ENCODE measurements around the gene CALML5. TPM values are rescaled to one million over a fixed set of nuclear protein-coding genes. Genes with fewer than 3 reads are reported as not detected.

Gene CALML5
- total RNA-seq, 2 experiments from 2014 or later: not detected

- Histone ChIP-seq H2AFZ (ENCODE audit: low read length) (no peak overlapping the region), H3K4me1 (ENCODE audit: insufficient read depth, low read length, poor library complexity, severe bottlenecking) (no peaks in the 10 kb centered on the region), H3K9me3 (ENCODE audit: low read length) (no peaks in the 10 kb centered on the region), H4K20me1 (ENCODE audit: insufficient read depth, low read length) (no peaks in the 10 kb centered on the region), H3K79me2 (ENCODE audit: insufficient read depth, low read depth, low read length) (no peaks in the 10 kb centered on the region), H3K27ac (ENCODE audit: low read depth, low read length, poor library complexity, severe bottlenecking) (no peak overlapping the region), H3K4me3 (ENCODE audit: low read depth, low read length, poor library complexity, severe bottlenecking) (no peak overlapping the region), H3K36me3 (ENCODE audit: insufficient read depth, low read length) (no peaks in the 10 kb centered on the region), H3K9me2 (ENCODE audit: insufficient read depth, low read length) (no peaks in the 10 kb centered on the region), H3K4me2 (ENCODE audit: low read length) (no peak overlapping the region)
- CTCF ChIA-PET (ENCODE audit: unreplicated experiment): no interaction called here
- BruUV-seq (replicated peaks): no TSS peak
- TF ChIP-seq EZH2phosphoT487 (IDR thresholded peaks at IDR 0.05; ENCODE audit: borderline replicate concordance, low read depth, low read length): no peak
- TF ChIP-seq, protein P1, sequence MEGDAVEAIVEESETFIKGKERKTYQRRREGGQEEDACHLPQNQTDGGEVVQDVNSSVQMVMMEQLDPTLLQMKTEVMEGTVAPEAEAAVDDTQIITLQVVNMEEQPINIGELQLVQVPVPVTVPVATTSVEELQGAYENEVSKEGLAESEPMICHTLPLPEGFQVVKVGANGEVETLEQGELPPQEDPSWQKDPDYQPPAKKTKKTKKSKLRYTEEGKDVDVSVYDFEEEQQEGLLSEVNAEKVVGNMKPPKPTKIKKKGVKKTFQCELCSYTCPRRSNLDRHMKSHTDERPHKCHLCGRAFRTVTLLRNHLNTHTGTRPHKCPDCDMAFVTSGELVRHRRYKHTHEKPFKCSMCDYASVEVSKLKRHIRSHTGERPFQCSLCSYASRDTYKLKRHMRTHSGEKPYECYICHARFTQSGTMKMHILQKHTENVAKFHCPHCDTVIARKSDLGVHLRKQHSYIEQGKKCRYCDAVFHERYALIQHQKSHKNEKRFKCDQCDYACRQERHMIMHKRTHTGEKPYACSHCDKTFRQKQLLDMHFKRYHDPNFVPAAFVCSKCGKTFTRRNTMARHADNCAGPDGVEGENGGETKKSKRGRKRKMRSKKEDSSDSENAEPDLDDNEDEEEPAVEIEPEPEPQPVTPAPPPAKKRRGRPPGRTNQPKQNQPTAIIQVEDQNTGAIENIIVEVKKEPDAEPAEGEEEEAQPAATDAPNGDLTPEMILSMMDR (conservative IDR thresholded peaks at IDR 0.05; ENCODE audit: low read length): no peak
- POLR2A ChIA-PET: interaction anchor here (0.5 kb wide), 1 partner anchor 75 kb away, joined by 4 read pairs; no protein-coding TSS in a partner anchor
- DNase-seq (ENCODE audit: low spot score): no peak
- intact Hi-C loops (cut with micrococcal nuclease; ENCODE audit: unreplicated experiment): no loop called here
Observed at GRCh38 chr10:5523796-5524574, 24.6 kb upstream of the CALML5 start.

DNA sequence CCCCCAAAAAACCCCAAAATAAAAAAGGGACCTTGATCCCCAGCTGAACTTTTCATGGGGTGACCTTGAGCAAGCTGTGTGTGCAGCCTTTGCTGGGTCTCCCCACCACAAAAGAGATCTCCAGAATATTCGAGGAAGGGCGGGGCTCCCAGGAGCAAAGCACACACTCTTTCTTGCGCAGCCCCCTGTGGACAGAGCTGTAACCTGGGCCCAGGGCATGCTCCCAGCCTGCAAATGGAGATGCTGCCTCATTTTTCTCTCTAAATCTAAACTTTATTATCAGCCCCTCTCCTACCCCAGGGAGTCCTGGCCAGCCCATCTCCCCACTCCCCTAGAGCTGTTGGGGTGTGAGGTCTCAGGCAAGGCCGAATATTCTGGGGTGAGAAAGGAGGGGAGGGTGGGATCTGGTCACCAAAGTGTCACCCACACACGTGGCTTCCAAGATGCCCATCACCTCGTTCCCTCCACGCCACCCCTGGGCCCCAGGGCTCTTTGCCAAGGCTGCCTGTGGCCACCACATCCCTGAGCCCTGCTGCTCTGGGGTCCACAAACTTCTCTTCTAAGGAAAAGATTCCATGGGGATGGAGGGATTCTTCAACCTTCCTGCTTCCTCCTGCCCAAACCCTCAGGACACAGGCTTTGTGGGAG is 23.7 kb upstream of the CALML5 start:
- BruUV-seq (replicated peaks): no TSS peak
- ChIA-PET CTCF (ENCODE audit: unreplicated experiment) (no interaction called here), POLR2A (no interaction called here)
- no peaks in the 10 kb centered on the region for H3K79me2 ChIP-seq (ENCODE audit: insufficient read depth, low read depth, low read length)
- H3K9me2 ChIP-seq (ENCODE audit: insufficient read depth, low read length): no peaks in the 10 kb centered on the region
- no peak for TF ChIP-seq EZH2phosphoT487 (IDR thresholded peaks at IDR 0.05; ENCODE audit: borderline replicate concordance, low read depth, low read length)
- TF ChIP-seq, protein P1 (conservative IDR thresholded peaks at IDR 0.05; ENCODE audit: low read length): no peak
- H3K9me3 ChIP-seq (ENCODE audit: low read length): no peaks in the 10 kb centered on the region
- no peaks in the 10 kb centered on the region for H3K36me3 ChIP-seq (ENCODE audit: insufficient read depth, low read length)
- H3K4me2 ChIP-seq (ENCODE audit: low read length): no peak overlapping the region
- H2AFZ ChIP-seq (ENCODE audit: low read length): no peak overlapping the region
- H3K4me3 ChIP-seq (ENCODE audit: low read depth, low read length, poor library complexity, severe bottlenecking): no peak overlapping the region
- no peak for DNase-seq (ENCODE audit: low spot score)
- intact Hi-C loops (cut with micrococcal nuclease; ENCODE audit: unreplicated experiment): no loop called here
- no peaks in the 10 kb centered on the region for H4K20me1 ChIP-seq (ENCODE audit: insufficient read depth, low read length)
- H3K4me1 ChIP-seq (ENCODE audit: insufficient read depth, low read length, poor library complexity, severe bottlenecking): no peaks in the 10 kb centered on the region
- no peak overlapping the region for H3K27ac ChIP-seq (ENCODE audit: low read depth, low read length, poor library complexity, severe bottlenecking)

- no peak overlapping the region for H3K4me2 ChIP-seq (ENCODE audit: low read length)
- no peaks in the 10 kb centered on the region for H3K36me3 ChIP-seq (ENCODE audit: insufficient read depth, low read length)
- no peak for DNase-seq (ENCODE audit: low spot score)
- H4K20me1 ChIP-seq (ENCODE audit: insufficient read depth, low read length): no peaks in the 10 kb centered on the region
- H3K4me3 ChIP-seq (ENCODE audit: low read depth, low read length, poor library complexity, severe bottlenecking): no peak overlapping the region
- H3K9me2 ChIP-seq (ENCODE audit: insufficient read depth, low read length): no peaks in the 10 kb centered on the region
- no peak for TF ChIP-seq EZH2phosphoT487 (IDR thresholded peaks at IDR 0.05; ENCODE audit: borderline replicate concordance, low read depth, low read length)
- TF ChIP-seq, protein P1 (conservative IDR thresholded peaks at IDR 0.05; ENCODE audit: low read length): no peak
- intact Hi-C loops (cut with micrococcal nuclease; ENCODE audit: unreplicated experiment): no loop called here
- no peaks in the 10 kb centered on the region for H3K79me2 ChIP-seq (ENCODE audit: insufficient read depth, low read depth, low read length)
- no peak overlapping the region for H2AFZ ChIP-seq (ENCODE audit: low read length)
- no peak overlapping the region for H3K27ac ChIP-seq (ENCODE audit: low read depth, low read length, poor library complexity, severe bottlenecking)
- BruUV-seq (replicated peaks): no TSS peak
- POLR2A ChIA-PET: interaction anchor here (0.7 to 0.8 kb wide), 2 partner anchors 11 to 332 kb away, joined by 3 to 4 read pairs; no protein-coding TSS in a partner anchor
- CTCF ChIA-PET (ENCODE audit: unreplicated experiment): no interaction called here
- no peaks in the 10 kb centered on the region for H3K4me1 ChIP-seq (ENCODE audit: insufficient read depth, low read length, poor library complexity, severe bottlenecking)
- no peaks in the 10 kb centered on the region for H3K9me3 ChIP-seq (ENCODE audit: low read length)
Observed at GRCh38 chr10:5519054-5519453, 19.7 kb upstream of the CALML5 start.
